ENCODE results near the gene VILL. TPM values are rescaled to one million over a fixed set of nuclear protein-coding genes. Genes with fewer than 3 reads are reported as not detected.

The VILL gene
- total RNA-seq, 1 donor from 2014 or later = 6.1 TPM

- no peak for TF ChIP-seq CTCF (conservative IDR thresholded peaks at IDR 0.05; ENCODE audit: low read depth, low read length)
- no peak overlapping the region for H3K4me3 ChIP-seq (ENCODE audit: low read depth, low read length)
- no peak for DNase-seq (ENCODE audit: low read depth)
Measured at GRCh38 chr3:37953707-37954394, 36.7 kb upstream of the VILL start.

GRCh38 chr3:37954881-37955280 is 35.7 kb upstream of the VILL start:
- DNase-seq (ENCODE audit: low read depth) = no peak
- H3K4me3 ChIP-seq (ENCODE audit: low read depth, low read length) = no peak overlapping the region
- no peak for TF ChIP-seq CTCF (conservative IDR thresholded peaks at IDR 0.05; ENCODE audit: low read depth, low read length)

GRCh38 chr3:37955918-37956707 is 34.5 kb upstream of the VILL start:
- no peak for TF ChIP-seq CTCF (conservative IDR thresholded peaks at IDR 0.05; ENCODE audit: low read depth, low read length)
- no peak for DNase-seq (ENCODE audit: low read depth)

GRCh38 chr3:37956723-37957538 is 33.7 kb upstream of the VILL start:
- no peak for DNase-seq (ENCODE audit: low read depth)
- TF ChIP-seq CTCF (conservative IDR thresholded peaks at IDR 0.05; ENCODE audit: low read depth, low read length) = no peak
- H3K4me3 ChIP-seq (ENCODE audit: low read depth, low read length) = no peak overlapping the region

More at GRCh38 chr3:37955918-37956707, 34.5 kb upstream of the VILL start:
- H3K4me3 ChIP-seq (ENCODE audit: low read depth, low read length) = no peak overlapping the region

GRCh38 chr3:37957539-37957936 is 33.0 kb upstream of the VILL start:
- H3K4me3 ChIP-seq (ENCODE audit: low read depth, low read length) = no peak overlapping the region
- no peak for DNase-seq (ENCODE audit: low read depth)
- TF ChIP-seq CTCF (conservative IDR thresholded peaks at IDR 0.05; ENCODE audit: low read depth, low read length) = no peak

GRCh38 chr3:37961622-37962431 is 28.8 kb upstream of the VILL start:
- DNase-seq (ENCODE audit: low read depth) = no peak
- H3K4me3 ChIP-seq (ENCODE audit: low read depth, low read length) = no peak overlapping the region
- TF ChIP-seq CTCF (conservative IDR thresholded peaks at IDR 0.05; ENCODE audit: low read depth, low read length) = no peak
